ENCODE data around the gene ACAN. TPM values are rescaled to one million over a fixed set of nuclear protein-coding genes. Genes with fewer than 3 reads are reported as not detected.

ACAN gene
- total RNA-seq, 2 experiments from 2014 or later: not detected

GRCh38 chr15:88800026-88800425 lies 3.2 kb upstream of the ACAN start:
- H3K27ac Mint-ChIP-seq: no peak overlapping the region
- ATAC-seq (no peak), DNase-seq (no peak)
- intact Hi-C loops (cut with micrococcal nuclease): no loop called here
- no peak for TF ChIP-seq CTCF (IDR thresholded peaks at IDR 0.05)
- H3K36me3 Mint-ChIP-seq (ENCODE audit: low read depth): no peaks in the 10 kb centered on the region
- H3K9me3 Mint-ChIP-seq: no peaks in the 10 kb centered on the region
- POLR2A ChIA-PET: no interaction called here
- CTCF ChIA-PET: no interaction called here
- H3K27me3 Mint-ChIP-seq: peaks cover 51% of the 10 kb centered on the region
- no peak overlapping the region for H3K4me3 Mint-ChIP-seq
- H3K4me1 Mint-ChIP-seq (ENCODE audit: low read depth): peaks cover 6% of the 10 kb centered on the region

GRCh38 chr15:88800738-88801137 lies 2.5 kb upstream of the ACAN start:
- H3K27me3 Mint-ChIP-seq: peaks cover 54% of the 10 kb centered on the region
- no peak for DNase-seq
- H3K36me3 Mint-ChIP-seq (ENCODE audit: low read depth): no peaks in the 10 kb centered on the region
- no peak overlapping the region for H3K27ac Mint-ChIP-seq
- no peak for TF ChIP-seq CTCF (IDR thresholded peaks at IDR 0.05)
- no peak for ATAC-seq
- no peak overlapping the region for H3K4me3 Mint-ChIP-seq
- CTCF ChIA-PET: no interaction called here
- POLR2A ChIA-PET: no interaction called here
- H3K4me1 Mint-ChIP-seq (ENCODE audit: low read depth): peaks cover 6% of the 10 kb centered on the region
- no peaks in the 10 kb centered on the region for H3K9me3 Mint-ChIP-seq
- intact Hi-C loops (cut with micrococcal nuclease): no loop called here

- Mint-ChIP-seq H3K27ac (no peak overlapping the region), H3K4me1 (ENCODE audit: low read depth) (peaks cover 6% of the 10 kb centered on the region), H3K27me3 (peaks cover 55% of the 10 kb centered on the region), H3K4me3 (peak overlapping the region; percentile 53), H3K36me3 (ENCODE audit: low read depth) (no peaks in the 10 kb centered on the region), H3K9me3 (no peaks in the 10 kb centered on the region)
- TF ChIP-seq CTCF (IDR thresholded peaks at IDR 0.05): no peak
- ChIA-PET POLR2A (no interaction called here), CTCF (no interaction called here)
- ATAC-seq (no peak), DNase-seq (no peak)
- intact Hi-C loops (cut with micrococcal nuclease): no loop called here
Observed at GRCh38 chr15:88802250-88802990, 816 bp upstream of the ACAN start.

DNA sequence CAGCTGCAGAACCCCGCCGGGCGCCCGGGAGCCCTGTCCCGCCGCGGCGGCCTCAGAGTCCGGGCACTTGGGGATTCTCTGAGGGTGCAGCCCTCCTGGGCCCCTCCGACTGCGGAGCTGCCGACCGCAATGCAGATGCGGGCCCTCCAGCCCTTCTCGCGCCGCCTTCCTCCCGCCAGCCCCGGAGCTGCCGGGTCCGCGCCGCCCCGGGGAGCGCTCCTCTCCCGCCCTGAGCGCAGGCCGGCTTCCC lies 320 bp upstream of the ACAN start:
- TF ChIP-seq CTCF (IDR thresholded peaks at IDR 0.05): no peak
- H3K27ac Mint-ChIP-seq: no peak overlapping the region
- peaks cover 51% of the 10 kb centered on the region for H3K27me3 Mint-ChIP-seq
- no peaks in the 10 kb centered on the region for H3K9me3 Mint-ChIP-seq
- no peak for ATAC-seq
- CTCF ChIA-PET: no interaction called here
- intact Hi-C loops (cut with micrococcal nuclease): no loop called here
- H3K4me3 Mint-ChIP-seq: peak overlapping the region; percentile 53
- H3K4me1 Mint-ChIP-seq (ENCODE audit: low read depth): peaks cover 6% of the 10 kb centered on the region
- POLR2A ChIA-PET: no interaction called here
- no peak for DNase-seq
- H3K36me3 Mint-ChIP-seq (ENCODE audit: low read depth): no peaks in the 10 kb centered on the region

DNA sequence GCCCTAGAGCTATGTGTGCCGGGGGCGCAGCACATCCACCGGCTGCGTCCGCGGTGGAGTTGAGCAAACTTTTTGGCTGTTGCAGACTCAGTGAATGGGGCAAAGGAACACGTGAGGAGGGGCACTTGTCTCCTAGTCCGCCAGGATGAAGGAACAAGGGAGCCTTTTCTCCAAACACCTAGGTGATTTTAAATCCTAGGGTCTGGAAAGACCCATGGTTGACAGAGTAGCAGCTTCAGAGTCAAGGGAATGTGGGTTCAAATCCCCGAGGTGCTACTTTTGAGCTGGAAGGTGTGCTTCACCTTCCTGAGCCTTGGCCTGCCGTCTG lies 648 bp downstream of the ACAN start:
- ChIA-PET CTCF (interaction anchor here (1.7 kb wide), 1 partner anchor 9 kb away, joined by 4 read pairs; no protein-coding TSS in a partner anchor), POLR2A (no interaction called here)
- Mint-ChIP-seq H3K4me1 (ENCODE audit: low read depth) (peaks cover 6% of the 10 kb centered on the region), H3K27me3 (peaks cover 48% of the 10 kb centered on the region), H3K4me3 (no peak overlapping the region), H3K36me3 (ENCODE audit: low read depth) (no peaks in the 10 kb centered on the region), H3K27ac (no peak overlapping the region), H3K9me3 (no peaks in the 10 kb centered on the region)
- no peak for TF ChIP-seq CTCF (IDR thresholded peaks at IDR 0.05)
- intact Hi-C loops (cut with micrococcal nuclease): no loop called here
- DNase-seq (no peak), ATAC-seq (no peak)

Measured in activated CD8-positive, alpha-beta T cell treated with anti-CD3 and anti-CD28 coated beads for 36 hours (primary cell).